Hematopoietic multipotent progenitor cell treated with erythropoietin and hydrocortisone succinate and interleukin-3 and kit ligand, for 15 days (in vitro differentiated cells): ENCODE results near the gene ALDH1L1.

Experiments used
- DNase-seq: peaks from one replicate; pipeline ENCODE4 v3.0.0-alpha.2; 2015; ENCODE audit warnings: low spot score

ALDH1L1 gene

GRCh38 chr3:126194713-126195305, 14.4 kb upstream of the ALDH1L1 start:
- DNase-seq: no peak

- DNase-seq: no peak
These were observed 10.9 kb upstream of the ALDH1L1 start for GRCh38 chr3:126191246-126191645.

- no peak for DNase-seq
These were observed 7.5 kb upstream of the ALDH1L1 start for GRCh38 chr3:126187920-126188319.

DNA sequence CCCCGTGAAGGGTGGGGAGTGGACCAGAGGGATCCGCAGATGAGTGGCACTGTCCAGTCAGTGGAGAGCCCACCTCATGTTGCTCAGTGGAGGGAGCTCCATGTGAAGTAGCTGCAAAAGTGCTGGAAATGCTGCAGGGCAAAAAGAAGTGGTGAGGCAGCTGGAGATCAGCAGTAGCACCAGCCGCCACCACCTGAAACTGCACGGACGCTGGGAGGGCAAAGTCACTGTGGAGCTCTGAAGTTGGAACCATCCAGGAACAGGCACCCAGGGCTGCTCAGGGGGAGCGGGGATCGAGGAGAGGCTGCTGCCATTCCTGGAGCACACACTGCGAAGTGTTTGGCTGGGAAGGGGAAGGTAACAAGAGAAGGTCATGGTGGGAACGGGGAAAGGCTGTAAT, 6.4 kb upstream of the ALDH1L1 start:
- no peak for DNase-seq

DNA sequence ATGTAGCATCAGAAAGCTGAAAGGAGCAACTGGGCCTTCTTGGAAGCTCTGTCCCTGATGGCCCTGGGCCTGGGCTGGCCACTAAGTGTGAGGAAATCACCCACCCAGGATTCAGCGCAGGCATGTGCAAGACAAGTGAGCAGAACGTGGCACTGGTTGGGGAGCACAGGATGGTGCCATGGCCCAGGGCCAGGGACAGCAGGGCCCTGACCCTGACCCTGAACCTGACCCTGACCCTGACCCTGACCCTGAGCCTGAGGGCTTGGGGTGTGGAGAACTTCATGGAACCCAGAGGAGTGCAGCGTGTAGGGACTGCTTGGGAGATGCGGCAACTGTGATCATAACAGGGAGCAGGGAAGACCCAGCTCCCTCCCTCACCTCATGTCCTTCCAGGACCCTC, 5.9 kb upstream of the ALDH1L1 start:
- DNase-seq: no peak

GRCh38 chr3:126184465-126185000, 4.1 kb upstream of the ALDH1L1 start:
- no peak for DNase-seq

GRCh38 chr3:126181398-126181725, 976 bp upstream of the ALDH1L1 start:
- no peak for DNase-seq

DNA sequence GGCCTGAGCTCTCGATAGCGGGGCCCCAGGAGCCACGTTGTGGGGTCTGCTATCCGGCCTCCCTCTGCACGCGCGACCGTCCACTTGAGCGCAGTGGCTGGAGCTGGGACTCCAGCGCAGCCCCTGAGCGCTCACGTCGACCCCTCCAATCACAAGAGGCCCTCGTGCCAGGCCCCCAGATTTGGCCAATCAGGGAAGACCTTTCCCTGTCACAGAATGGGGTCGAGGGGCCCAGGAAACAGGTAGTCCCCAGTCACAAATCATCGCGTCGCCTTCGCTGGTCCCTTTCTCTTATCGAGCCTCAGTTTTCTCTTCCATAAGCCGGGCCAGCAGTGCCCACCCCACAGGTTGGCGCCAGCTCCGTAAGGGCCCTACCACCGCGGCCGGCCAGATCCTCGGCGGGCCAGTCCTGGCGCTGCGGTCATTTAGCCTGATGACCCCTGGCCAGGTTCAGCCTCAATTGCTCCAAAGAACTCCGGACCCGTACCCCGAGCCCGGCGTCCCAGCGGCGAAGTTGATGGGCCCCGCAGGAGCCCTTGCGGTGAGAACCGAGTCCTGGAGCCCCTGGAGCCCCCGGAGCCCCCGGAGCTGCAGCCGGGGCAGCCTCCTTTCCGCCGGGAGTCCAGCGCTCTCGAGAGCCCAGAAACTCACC, 435 bp downstream of the ALDH1L1 start:
- no peak for DNase-seq

GRCh38 chr3:126170073-126170777, 10.2 kb downstream of the ALDH1L1 start:
- no peak for DNase-seq

GRCh38 chr3:126167566-126167965, 12.8 kb downstream of the ALDH1L1 start:
- DNase-seq: no peak

GRCh38 chr3:126166009-126166408, 14.4 kb downstream of the ALDH1L1 start:
- DNase-seq: no peak

- no peak for DNase-seq
These were observed 19.1 kb downstream of the ALDH1L1 start for GRCh38 chr3:126161309-126161708.

DNA sequence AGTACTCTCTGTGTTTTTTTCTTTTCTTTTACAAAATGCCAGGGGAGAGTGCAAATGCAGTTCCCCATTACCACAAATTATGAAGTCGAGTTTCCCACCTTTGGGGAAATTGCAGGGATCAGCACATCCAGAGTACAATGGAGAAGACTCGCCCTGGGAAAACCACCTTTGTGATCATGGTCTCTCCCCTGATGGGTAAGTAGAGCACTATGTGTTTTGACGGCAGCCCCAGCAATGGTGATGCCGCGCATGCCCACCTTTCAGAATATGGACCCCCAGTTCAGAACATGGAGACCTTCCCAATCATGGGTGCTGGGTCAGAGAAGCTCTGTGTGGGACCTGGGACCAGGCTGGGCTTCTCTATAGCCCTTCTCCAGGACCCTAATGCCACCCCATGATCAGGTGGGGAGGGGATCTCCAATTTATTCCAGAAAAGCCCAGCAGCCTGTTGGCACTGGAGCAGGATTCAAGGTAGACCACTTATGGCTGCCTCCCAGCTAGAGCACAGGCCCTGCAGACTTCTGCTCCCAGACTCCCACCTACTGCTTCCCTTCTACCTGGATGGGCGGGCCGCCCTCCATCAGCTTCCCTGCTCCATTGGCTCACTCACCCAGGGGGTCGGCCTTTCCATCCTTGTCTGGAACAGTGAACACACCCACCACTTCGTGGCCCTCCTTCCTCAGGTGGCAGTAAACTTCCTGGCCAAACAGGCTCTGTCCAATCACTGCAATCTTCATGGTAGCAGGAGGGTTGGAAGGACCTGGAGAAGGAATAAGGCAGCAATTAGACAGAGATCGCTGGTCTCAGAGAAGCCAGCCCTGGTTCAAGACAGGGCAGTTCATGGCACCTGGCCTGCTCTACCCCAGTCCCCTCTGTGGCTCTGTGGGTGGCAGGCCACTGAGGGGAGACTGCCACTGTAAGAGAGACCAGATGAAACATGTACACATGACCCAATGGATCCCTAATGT, 19.9 kb downstream of the ALDH1L1 start:
- no peak for DNase-seq

DNA sequence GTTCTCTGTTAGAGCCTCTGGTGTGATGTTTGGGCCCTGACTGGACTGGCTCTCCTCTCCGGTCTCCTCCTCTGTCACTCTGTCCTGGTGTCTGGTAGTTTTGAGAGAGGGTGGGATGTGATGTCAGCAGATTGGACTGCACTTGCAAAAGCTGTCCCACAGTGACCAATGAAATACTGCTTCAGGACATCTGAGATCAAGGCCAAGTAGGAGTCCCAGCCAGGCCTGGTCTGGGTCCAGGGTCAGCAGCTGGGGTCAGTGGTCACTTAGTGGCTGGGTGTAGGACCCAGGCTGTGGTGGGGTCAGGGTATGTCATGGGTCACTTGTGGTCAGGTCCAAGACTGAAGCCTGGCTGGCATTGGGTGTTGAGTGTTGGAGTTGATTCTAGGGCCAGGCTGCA, 20.9 kb downstream of the ALDH1L1 start:
- DNase-seq: no peak

GRCh38 chr3:126158912-126159454, 21.4 kb downstream of the ALDH1L1 start:
- no peak for DNase-seq

- DNase-seq: no peak
These were observed 22.1 kb downstream of the ALDH1L1 start for GRCh38 chr3:126158016-126158911.

GRCh38 chr3:126157083-126157768, 23.2 kb downstream of the ALDH1L1 start:
- no peak for DNase-seq

- DNase-seq: peak; percentile 4
These were observed 23.9 kb downstream of the ALDH1L1 start for GRCh38 chr3:126156468-126156867.

- DNase-seq: no peak
These were observed 24.6 kb downstream of the ALDH1L1 start for GRCh38 chr3:126155819-126156218.

DNA sequence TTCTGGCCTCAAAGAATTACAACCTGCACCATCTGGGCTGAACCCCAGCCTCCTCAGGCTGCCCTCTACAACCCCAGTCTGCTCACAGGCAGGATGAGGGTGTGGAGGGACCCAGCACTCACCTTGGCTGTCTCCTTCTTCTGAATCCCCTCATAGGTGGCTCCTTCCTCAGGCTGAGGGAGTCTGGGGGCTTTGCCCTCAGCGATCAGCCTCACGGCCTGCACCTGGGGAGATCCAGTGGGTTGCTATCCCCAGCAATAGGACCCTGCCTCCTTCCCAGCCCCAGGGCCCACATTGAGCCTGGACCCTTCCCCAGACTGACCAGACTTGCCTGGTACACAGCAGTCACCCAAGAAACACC, 25.1 kb downstream of the ALDH1L1 start:
- no peak for DNase-seq
